NCI-H2107 treated with DMSO at 0.1 percent for 48 hours (cell line): ENCODE results near the gene PTPRN.
A peak's percentile ranks its signal among the peaks of the same experiment; 100 is the strongest.

Experiments
- DNase-seq: peaks from one replicate; lab custom pipeline; 2025; ENCODE audit not compliant: unreplicated experiment; lab: John Stamatoyannopoulos, UW

Gene PTPRN

DNA sequence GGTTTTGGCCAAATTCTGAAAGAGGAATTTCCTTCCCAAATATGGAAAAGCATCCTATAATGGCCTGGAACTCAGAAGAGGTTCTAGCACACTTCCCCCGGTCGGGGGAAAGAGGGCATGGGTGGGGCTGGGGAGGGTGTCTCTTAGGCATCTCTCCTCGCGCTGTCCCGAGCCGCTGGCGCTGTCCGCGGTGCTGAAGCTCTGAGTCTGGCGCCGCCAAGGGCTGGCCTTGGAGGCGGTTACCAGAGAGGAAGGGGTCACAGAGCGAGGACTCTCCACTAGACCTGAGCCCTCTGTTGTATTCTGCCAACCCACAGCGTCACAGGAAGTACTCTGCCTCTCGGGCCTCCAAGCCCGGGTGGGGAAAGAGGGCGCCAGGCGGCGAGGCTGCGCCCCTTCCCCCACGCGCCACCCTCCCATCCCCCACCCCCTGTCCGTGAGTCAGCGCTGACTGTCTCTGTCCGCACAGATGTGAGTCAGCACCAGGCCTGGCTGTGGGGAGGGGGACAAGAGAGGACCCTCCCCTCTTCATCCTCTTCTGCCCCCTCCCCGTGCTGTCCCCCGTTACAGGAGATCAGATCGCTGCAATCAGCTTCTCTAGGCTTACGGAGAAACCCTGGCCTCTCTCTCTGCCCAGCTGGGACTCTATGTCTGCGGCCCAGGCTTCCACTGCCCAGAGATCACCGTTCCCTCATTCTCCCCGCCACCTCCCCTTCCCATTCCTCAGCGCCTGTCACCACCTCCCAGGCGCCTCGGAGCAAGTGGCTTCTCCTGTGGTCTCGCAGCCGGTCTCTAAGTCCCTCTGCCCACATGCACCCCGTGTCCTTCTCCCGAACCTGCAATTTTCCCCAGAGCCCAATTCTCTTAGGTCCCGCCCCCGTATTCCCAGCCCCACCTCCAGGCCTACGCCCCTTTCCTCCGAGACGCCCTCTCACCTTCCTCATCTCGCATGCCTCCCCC, 779 bp downstream of the PTPRN start:
- no peak for DNase-seq

DNA sequence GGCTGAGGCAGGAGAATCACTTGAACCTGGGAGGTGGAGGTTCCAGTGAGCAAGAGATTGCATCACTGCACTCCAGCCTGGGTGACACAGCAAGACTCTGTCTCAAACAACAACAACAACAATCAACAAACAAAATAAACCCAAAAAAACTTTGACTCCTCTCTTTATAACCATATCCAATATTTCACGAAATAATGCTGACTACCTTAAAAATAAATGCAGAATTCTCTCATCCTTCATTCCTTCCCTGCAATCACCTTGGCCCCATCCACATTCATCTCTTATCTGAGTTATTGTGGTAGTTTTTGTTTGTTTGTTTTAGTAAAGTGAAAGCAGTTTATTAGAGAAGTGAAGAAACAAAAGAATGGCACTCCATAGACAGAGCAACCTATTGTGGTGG, 3.2 kb downstream of the PTPRN start:
- DNase-seq = no peak

DNA sequence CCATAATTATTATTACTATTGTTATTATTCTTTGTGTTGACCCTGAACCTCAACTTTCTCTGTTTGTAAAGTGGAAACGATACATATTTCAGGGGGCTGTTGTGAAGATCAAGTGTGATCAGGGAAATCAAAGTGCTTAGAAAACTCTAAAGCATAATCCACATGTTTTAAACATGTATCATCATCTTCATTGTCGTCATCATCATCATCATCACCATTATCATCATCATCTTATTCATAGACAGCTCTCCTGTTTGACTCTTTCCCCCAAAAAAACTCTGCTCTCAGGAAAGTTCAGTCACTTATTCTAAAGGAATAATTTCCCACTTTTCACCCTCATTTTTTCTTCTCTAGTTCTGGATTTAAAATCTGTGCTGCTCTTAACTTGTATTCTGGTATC, 5.0 kb downstream of the PTPRN start:
- DNase-seq = no peak

DNA sequence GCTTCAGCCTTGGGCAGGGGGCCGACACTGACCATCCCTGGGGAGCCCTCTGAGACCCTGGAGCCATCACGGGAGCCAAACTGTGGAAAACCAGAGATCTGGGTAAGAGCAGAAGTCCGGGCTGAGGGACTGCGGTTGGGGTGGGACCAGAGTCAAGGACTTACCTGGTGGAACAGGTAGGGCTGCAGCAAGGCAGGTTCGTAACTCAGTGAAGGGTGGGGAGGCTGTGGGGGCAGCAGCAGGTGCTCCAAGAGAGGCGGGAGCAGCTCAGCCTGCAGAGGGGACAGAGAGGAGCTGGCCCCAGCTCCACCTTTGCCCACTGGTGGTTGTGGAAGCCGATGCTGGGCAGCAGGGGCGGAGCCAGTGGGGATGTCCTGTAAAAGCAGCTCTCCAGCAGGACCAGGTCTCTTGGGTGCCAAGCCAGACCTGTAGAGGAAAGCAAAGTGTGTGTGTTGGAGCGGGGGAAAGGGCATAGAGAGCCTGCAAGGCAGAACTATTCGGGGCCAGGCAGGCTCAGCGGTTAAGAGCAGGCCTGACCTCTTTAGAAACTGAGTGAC, 6.7 kb downstream of the PTPRN start:
- no peak for DNase-seq

DNA sequence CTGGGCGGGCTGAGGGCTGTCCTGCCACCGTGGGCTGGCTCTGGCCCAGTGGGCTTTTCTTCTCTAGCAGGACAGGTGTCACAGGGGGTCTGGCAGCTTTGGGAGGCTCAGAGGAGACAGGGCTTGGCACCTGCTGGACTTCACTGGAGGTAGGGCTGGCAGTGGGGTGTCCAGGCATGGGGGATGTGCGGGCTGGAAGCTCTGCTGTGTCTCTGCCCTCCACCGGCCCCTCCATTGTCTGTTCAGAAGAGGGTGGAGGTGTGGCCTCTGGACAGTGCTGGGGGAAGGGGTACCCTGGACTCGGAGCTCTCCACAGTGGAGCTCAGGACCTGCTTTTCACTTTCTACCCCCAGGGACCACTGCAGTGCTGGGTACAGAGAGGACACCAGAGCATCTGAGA, 9.2 kb downstream of the PTPRN start:
- no peak for DNase-seq

DNA sequence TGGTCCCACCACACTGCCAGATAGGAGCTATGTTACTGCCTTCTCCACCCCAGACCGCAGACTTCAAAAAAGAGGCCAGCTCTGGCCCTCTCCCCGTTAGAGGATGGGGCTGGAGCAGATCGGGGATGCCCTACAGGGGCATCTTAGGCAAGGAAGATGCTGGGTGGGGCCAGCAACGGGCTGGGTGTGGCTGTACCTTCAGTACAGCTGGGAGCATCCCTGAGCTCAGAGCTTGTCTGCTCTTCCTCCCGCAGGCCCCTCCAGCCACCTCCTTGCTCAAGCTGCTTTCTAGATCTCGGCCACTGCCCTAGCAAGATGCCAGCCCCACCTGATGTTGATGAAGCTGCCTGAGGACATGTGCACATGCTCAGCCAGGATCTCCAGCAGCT, 9.8 kb downstream of the PTPRN start:
- DNase-seq = no peak

DNA sequence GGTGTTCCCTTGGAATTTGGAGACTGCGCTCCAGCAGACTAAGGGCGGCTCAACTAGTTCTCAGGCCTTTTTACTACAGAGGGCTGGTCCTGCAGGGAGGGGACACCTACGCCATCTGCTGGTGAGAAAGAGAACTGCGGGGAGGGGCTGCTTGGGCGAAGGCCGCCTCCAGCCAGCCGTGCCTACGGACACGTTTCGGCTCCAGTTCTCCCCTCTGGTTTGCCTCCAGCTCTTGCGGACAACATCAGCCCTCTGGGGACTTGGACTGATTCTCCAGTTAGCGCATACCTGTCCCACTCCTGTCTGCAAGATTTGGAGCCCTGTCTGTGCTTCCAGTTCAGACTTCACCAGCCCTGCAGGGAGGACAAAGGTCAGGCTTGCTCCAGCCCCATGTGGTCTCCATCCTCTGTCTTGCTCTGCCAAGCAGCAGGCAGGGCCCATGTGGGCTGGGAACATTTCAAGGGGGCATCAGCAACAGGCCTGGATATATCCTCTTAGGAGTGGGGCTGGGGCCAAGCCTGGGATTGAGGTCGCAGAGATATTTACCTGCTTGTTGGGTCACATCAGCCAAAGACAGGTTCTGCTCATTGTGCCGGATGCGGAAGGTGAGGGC, 10.3 kb downstream of the PTPRN start:
- peak; percentile 62 for DNase-seq

DNA sequence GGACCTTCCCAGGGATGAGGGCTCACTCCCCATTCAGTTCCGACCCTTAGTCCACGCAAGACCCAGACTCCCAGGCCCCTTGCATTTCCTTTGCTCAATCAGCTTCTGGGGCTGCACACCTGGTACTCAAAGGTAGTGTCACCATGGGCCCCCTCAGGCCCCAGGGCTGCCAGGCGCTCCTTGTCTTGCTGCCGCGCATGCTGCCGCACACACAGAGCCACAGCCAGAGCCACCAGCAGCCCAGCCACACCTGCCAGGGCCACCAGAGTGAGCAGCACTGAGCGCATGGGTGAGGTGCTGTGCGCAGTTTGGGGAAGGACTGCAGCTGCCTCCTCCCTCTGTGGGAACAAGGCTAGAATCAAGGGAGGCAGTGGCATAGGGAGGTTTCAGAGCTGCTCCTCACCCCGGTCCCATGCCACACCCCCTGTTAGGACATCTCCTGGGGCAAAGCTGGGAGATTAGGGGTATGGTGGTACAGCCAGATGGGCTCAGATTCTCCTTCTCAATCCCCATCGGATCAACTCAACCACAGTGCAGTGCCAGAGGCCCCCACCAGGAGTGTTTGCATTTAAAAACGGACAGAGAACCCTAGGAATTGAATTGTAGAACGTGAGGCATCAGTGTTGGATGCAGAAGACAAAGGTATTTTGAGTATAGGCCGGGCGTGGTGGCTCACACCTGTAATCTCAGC, 11.3 kb downstream of the PTPRN start:
- DNase-seq = no peak

DNA sequence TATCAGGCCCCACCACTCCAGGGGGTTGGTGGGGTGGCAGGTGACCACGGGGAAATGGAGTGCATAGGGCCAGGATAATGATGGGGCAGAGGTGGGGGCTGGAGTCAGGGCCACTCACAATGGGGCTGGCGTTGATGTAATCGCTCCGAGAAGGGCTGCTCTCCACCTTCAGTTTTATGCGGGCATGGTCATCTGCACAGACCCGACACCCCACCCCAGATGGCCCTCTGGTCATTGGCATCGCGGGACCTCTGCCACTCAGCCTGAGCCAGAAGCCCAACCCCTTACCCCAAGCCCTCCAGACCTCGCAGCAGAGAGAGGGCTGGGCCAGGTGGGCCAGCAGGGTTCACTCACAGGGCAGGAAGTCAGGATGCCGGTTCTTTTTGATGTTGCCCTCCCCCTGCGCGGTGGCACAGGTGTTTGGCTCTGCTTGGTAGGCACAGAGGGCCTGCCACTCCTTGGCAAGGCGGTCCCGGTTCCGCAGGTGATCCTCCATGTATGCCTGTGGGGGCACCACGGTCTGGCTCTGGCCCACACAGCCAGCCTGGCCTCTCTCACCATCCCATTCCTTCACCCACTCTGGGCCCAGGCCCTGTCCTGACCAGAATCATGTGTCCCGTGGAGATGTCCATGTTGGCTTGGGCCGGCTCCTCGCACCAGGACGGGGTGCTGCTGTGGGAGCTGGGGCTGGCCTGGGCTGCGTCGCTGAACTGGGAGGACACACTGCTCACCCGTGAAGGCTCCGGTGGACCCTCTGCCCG, 12.4 kb downstream of the PTPRN start:
- no peak for DNase-seq

DNA sequence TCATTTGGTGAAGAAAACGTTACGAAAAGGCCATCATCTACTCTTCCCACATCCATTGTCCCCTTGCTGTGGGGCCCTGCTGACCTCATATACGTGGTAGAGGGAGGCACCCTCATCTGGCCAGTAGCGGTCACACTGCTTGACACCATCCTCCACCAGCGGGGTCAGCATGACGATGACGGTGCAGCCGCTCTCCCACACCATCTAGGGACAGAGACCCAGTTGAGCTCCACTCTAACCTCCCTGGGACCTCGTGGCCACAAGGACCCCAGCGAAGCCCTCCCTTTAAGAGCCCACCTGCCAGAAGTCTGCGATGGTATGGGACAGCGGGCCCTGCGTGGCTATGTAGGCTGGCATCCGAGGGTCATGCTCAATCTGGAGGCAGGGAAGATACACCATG, 13.1 kb downstream of the PTPRN start:
- no peak for DNase-seq

DNA sequence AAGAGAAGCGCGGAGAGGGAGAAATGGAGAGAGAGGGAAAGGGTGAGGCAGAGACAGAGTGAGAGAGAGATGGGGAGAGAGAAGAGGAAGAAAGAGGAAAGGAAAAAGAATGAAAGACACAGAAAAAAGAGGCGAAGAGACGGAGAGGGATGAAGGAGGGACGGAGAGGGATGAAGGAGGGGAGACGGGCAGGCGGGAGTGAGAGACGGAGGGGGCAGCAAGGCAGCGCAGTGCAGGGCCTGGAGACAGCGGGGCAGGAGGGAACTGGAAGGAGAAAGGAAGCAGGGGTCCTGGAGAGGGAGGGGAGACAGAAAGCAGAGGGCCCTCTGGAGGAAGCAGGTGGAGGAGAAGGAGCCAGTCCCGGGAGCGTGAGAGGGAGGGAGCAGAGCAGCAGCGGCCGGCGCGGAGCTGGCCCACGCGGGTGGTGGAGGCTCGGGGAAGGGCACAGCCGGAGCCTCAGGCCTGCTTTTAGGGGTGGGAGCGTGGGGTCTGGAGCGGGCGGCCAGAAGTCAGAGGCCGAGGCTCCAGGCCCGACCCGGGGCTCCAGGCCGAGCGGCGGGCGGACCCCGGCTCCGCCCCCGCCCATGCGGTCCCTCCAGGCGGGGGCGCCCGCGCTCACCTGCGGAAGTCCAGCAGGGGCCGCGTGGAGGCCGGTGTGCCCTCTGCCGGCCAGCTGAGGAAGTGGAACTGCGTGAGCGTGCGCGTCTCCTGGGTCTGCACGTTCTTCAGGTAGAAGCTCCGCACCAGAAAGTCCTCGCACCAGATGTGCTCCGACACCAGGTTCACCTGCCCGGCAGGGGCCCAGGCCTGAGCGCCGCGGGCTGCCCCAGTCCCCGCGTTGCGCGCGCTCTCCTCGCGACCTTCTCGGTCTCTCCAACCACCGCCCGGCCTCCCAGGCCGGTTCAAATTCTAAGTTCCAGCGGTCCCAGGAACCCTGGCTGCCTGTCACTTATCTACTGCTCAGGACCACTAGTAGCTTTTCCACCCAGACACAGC, 14.5 kb downstream of the PTPRN start:
- DNase-seq = peak; percentile 52

DNA sequence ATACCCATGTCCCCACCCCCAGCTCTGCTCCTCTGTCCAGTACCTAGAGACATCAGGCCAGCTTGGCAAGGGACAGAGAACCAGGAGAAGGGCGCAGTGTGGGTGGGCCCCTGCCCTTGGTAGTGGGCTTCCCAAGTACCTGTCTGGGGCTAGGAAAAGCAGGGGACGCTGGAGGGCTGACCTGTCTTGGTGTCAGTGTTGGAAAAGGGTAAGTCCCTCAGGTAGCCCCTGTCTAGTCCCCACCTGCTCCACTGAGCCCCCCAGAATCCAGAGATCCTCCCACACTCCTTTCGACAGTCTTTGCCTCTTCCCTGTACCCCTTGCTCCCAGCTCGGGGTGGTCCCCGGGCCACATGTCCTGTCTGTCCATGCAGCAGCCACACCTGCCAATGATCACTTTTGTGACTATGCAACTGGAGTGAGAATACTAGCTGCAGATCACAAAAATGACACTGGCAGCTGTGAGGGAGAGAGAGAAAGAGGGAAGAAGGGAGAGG, 15.4 kb downstream of the PTPRN start:
- no peak for DNase-seq

DNA sequence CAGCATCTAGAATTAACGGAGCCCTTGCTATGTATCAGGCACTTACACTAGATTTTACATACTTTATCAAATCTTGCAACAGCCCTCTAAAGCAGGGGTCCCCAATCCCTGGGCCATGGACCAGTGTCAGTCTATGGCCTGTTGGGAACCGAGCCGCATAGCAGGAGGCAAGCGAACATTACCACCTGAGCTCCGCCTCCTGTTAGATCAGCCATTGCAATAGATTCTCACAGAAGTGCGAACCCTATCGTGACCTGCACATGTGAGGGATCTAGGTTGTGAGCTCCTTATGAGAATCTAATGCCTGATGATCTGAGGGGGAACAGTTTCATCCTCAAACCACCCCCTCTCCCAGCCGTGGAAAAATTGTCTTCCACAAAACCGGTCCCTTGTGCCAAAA, 16.6 kb downstream of the PTPRN start:
- DNase-seq = no peak

DNA sequence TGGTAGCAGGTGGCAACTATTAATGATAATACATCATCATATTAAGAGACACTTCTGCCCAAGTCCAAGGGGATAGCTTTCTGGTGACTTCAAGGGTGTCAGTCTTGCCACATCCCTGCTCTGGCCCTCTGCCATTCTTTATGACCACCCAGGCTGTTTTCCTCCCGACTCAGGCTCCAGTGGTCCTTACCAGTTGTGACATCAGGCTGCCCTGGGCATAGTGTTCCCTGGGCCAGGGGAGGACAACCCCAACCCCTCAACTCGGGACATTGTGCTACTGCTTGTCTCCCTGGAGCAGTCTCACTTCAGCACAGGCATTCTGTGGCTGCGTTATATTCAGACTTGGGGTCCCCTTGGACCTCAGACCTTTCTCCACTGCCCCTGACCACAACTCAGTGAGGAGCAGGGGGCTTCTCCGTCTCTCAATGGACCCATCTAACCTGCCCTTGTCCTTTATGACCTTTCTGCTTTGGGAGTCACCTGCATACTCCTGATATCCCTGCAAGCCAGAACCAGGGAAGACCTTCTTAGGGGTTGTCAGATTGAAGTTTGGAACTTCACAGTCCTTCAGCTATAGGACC, 17.2 kb downstream of the PTPRN start:
- DNase-seq = no peak

DNA sequence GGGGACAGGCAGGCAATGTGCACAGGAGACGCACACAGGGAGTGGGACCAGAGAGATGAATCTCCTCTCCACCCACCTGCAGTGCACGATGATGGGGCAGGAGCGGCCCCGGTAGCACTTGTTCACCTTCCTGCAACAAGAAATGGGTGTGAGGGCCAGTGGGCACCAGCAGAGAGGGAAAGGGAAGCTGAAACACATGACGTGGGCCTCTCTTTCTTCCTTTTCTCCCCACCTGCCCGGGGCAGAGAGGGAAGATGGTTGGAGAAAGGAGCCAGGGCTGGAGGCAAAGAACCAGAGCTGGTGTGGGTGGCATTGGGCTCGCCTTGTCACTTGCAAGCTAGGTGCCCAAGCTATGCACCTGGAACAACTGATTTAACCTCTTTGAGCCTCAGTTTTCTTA, 17.8 kb downstream of the PTPRN start:
- DNase-seq = no peak

DNA sequence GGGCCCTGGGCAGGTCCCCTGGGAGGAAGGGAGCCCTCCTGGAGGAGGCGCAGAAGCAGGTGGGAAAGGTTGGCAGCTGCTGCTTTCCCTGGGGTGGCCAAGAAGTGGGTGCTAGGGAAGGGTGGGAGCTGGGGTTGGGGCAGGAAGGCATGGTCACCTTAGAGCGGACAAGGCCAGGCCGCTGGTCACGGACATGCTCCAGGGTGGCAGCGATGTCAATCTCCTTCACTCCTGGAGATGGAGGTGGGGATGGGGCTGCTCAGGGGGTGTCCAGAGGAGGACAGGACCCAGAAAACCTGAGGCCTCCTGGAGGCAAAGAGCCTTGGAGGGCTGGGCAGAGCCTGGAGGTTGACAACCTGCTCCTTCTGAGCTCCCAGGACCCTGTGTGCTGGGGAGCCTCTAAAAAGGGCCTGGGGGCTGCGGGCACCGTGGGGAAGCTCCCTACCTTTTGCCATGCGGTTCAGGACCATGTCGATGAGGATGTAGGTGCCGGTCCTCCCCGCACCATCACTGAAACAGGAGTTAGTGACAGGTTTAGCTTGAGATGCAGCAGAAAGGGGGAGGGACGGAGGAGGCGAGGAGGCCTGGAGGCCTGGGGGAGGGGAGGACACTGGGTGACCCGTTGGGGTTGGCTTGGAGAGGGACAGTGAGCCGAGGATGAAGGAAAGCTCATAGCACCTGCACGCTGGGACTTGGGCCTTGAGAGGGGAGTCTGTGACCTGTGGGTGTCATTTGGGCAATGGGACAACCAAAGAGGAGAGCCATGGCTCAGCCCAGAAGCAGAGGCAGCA, 18.6 kb downstream of the PTPRN start:
- no peak for DNase-seq

DNA sequence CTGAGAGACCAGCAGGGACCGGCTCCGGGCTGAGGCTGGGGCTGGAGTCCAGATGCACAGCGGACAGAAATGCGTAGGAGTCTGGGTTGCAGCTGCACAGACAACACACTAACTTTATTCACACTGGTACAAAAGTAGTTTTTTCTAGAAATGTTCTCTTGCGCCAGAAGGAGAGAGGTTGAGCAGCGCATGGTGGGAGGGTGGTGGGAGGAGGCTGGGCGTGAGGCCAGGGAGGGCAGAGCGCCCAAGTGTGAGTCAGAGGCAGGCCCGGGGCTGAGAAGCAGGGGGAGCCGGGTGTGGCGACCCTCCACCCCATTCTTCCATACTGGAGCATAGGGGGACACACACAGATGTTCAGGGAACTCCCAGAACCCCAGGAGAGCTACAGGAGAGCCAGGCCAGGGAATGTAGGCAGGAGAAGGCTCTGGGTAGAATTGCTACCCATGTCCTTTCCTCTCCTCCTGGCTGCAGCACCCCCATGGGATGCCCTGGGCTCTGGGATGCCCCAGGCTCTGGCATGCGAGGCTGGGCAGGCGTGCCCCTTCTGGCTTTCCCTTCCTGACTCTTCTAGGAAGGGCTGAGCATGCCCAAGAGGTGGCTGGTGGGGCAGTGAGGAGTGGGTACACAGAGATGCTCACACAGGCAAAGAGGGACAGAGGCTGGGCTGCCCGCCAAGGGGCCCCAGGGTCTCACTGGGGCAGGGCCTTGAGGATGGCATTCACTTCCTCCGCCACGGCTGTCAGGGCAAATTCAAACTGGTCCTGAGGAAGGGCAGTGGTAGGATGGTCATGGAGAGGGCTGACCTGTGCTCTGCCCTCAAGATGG, 19.5 kb downstream of the PTPRN start:
- no peak for DNase-seq

DNA sequence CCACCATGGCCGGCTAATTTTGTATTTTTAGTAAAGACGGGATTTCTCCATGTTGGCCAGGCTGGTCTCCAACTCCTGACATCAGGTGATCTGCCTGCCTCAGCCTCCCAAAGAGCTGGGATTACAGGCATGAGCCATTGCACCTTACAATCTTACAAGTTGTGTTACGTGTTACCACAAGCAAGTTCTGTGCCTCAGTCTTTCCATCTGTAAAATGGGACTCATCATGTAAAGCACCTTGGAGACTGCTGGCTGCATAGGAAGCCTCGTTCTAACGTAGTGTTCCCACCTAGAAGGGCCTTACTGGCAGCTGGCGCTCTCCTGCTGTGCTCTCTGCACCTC, 20.0 kb downstream of the PTPRN start:
- no peak for DNase-seq
